Trophoblast cell (in vitro differentiated cells and primary cell): Measurements from ENCODE around the gene NME3.

Experiments
- DNase-seq, 2 donors: peaks; one replicate each; pipeline ENCODE4 v3.0.0-alpha.2; 2016
- H2AFZ ChIP-seq: 2 replicates; pipeline ENCODE4 v1.6.1; 2013; ENCODE audit warnings: low read length, moderate library complexity, mild to moderate bottlenecking; ENCODE audit not compliant: insufficient read depth, poor library complexity
- H2AK5ac ChIP-seq: 2 replicates; pipeline ENCODE4 v1.6.1; 2013; ENCODE audit warnings: mild to moderate bottlenecking, low read length
- H2BK120ac ChIP-seq: 2 replicates; pipeline ENCODE4 v1.6.1; 2013; ENCODE audit warnings: low read length, mild to moderate bottlenecking, moderate library complexity; ENCODE audit not compliant: insufficient read depth, poor library complexity
- H2BK12ac ChIP-seq: 2 replicates; pipeline ENCODE4 v1.6.1; 2013; ENCODE audit warnings: mild to moderate bottlenecking, low read length, moderate library complexity
- H2BK5ac ChIP-seq: 2 replicates; pipeline ENCODE4 v1.6.1; 2013; ENCODE audit warnings: low read length, low read depth, moderate library complexity, mild to moderate bottlenecking; ENCODE audit not compliant: poor library complexity
- H3K14ac ChIP-seq: 2 replicates; pipeline ENCODE4 v1.6.1; 2013; ENCODE audit warnings: mild to moderate bottlenecking, low read length
- H3K18ac ChIP-seq: 2 replicates; pipeline ENCODE4 v1.6.1; 2013; ENCODE audit warnings: mild to moderate bottlenecking, low read length
- H3K23ac ChIP-seq: 2 replicates; pipeline ENCODE4 v1.6.1; 2013; ENCODE audit warnings: low read length
- H3K27ac ChIP-seq: 2 replicates; pipeline ENCODE4 v1.5.1; 2013; ENCODE audit warnings: low read depth, mild to moderate bottlenecking, inconsistent platforms, low read length, moderate library complexity
- H3K27me3 ChIP-seq: 2 replicates; pipeline ENCODE4 v1.6.1; 2013; ENCODE audit warnings: inconsistent platforms, mild to moderate bottlenecking, low read length, moderate library complexity; ENCODE audit not compliant: insufficient read depth
- H3K36me3 ChIP-seq, 2 experiments: 1 replicate in 1 of 2; 2 replicates in 1 of 2; pipeline ENCODE4 v1.6.1; 2013; ENCODE audit warnings: low read length in 2 of 2, mild to moderate bottlenecking in 2 of 2, moderate library complexity in 1 of 2; ENCODE audit not compliant: insufficient read depth in 2 of 2, control insufficient read depth in 1 of 2
- H3K4ac ChIP-seq: 2 replicates; pipeline ENCODE4 v1.6.1; 2013; ENCODE audit warnings: low read depth, mild to moderate bottlenecking, low read length, moderate library complexity
- H3K4me1 ChIP-seq, 2 experiments: 1 replicate in 1 of 2; 2 replicates in 1 of 2; pipeline ENCODE4 v1.6.1; 2013; ENCODE audit warnings: low read length in 2 of 2, mild to moderate bottlenecking in 2 of 2, moderate library complexity in 1 of 2; ENCODE audit not compliant: insufficient read depth in 2 of 2, control insufficient read depth in 1 of 2
- H3K4me2 ChIP-seq: 2 replicates; pipeline ENCODE4 v1.6.1; 2013; ENCODE audit warnings: inconsistent platforms, mild to moderate bottlenecking, low read length, moderate library complexity
- H3K4me3 ChIP-seq: 2 replicates; pipeline ENCODE4 v1.5.1; 2013; ENCODE audit warnings: mild to moderate bottlenecking, low read depth, low read length, inconsistent platforms
- H3K79me1 ChIP-seq: one replicate; pipeline ENCODE4 v1.6.1; 2013; ENCODE audit warnings: low read length
- H3K79me2 ChIP-seq: 2 replicates; pipeline ENCODE4 v1.6.1; 2013; ENCODE audit warnings: low read length, mild to moderate bottlenecking; ENCODE audit not compliant: control insufficient read depth, insufficient read depth, poor library complexity
- H3K9ac ChIP-seq: 2 replicates; pipeline ENCODE4 v1.6.1; 2013; ENCODE audit warnings: mild to moderate bottlenecking, low read length
- H3K9me3 ChIP-seq: 2 replicates; pipeline ENCODE4 v1.6.1; 2013; ENCODE audit warnings: low read depth, mild to moderate bottlenecking, control low read depth, inconsistent platforms, low read length; ENCODE audit not compliant: insufficient read depth
- H4K12ac ChIP-seq: 2 replicates; pipeline ENCODE4 v1.6.1; 2013; ENCODE audit warnings: low read depth, mild to moderate bottlenecking, low read length, moderate library complexity
- H4K8ac ChIP-seq: 2 replicates; pipeline ENCODE4 v1.6.1; 2013; ENCODE audit warnings: low read depth, mild to moderate bottlenecking, low read length, moderate library complexity
- H4K91ac ChIP-seq: one replicate; pipeline ENCODE4 v1.6.1; 2013; ENCODE audit warnings: low read depth, mild to moderate bottlenecking, low read length, moderate library complexity
- WGBS: extraction: QIAGEN DNeasy Blood & Tissue Kit; methylation state at CpG from one replicate; pipeline ENCODE4 v1.1.7; 2013; ENCODE audit warnings: missing lambda C conversion rate; ENCODE audit not compliant: insufficient read length, insufficient coverage; ENCODE audit errors: extremely low coverage; 5-methylcytosine and 5-hydroxymethylcytosine counted together

Gene NME3

DNA sequence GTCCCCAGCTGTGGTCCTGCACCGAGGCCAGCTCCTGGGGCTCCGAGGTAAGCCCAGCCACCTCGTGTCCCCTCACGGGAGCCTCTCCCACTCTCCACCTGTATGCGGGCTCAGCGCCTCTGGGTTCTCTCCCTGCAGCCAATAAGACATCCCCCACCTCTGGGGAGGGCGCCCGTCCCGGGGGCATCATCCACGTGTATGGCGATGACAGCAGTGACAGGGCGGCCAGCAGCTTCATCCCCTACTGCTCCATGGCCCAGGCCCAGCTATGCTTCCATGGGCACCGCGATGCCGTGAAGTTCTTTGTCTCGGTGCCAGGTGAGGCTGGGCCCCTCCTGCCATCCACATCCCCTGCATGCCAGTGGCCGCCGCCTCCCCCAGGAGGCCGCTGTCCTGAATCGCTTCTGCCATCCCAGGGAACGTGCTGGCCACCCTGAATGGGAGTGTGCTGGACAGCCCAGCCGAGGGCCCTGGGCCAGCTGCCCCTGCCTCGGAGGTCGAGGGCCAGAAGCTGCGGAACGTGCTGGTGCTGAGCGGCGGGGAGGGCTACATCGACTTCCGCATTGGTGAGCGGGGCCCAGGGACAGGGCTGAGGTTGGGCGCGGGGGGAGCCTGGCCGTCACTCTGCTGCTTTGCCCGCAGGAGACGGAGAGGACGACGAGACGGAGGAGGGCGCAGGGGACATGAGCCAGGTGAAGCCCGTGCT, 3.1 kb downstream of the NME3 start:
- H3K4me3 ChIP-seq, result no peak overlapping the region
- WGBS, result no CpG with 5 or more reads among the region's 41 CpGs

GRCh38 chr16:1767116-1767994, 4.0 kb downstream of the NME3 start:
- no peak overlapping the region for H2AFZ ChIP-seq
- H3K4ac ChIP-seq, result no peak overlapping the region
- H2BK12ac ChIP-seq, result no peak overlapping the region
- no peak for DNase-seq
- H4K91ac ChIP-seq, result no peak overlapping the region
- no peak overlapping the region for H3K27ac ChIP-seq
- H3K79me2 ChIP-seq, result peaks cover 4% of the 10 kb centered on the region
- WGBS, result no CpG with 5 or more reads among the region's 42 CpGs
- H3K23ac ChIP-seq, result no peak overlapping the region
- peaks cover 11% of the 10 kb centered on the region for H3K79me1 ChIP-seq
- no peak overlapping the region for H3K9ac ChIP-seq
- no peak overlapping the region for H2AK5ac ChIP-seq
- H3K4me1 ChIP-seq, result peaks cover 4 to 11% of the 10 kb centered on the region in 2 experiments
- H3K9me3 ChIP-seq, result peaks cover 2% of the 10 kb centered on the region
- no peak overlapping the region for H4K12ac ChIP-seq
- no peak overlapping the region for H3K4me3 ChIP-seq
- no peak overlapping the region for H3K4me2 ChIP-seq
- H3K14ac ChIP-seq, result no peak overlapping the region
- H3K18ac ChIP-seq, result no peak overlapping the region
- H2BK5ac ChIP-seq, result no peak overlapping the region
- H3K36me3 ChIP-seq, result peaks cover 65 to 71% of the 10 kb centered on the region in 2 experiments
- H3K27me3 ChIP-seq, result no peaks in the 10 kb centered on the region
- H4K8ac ChIP-seq, result no peak overlapping the region
- H2BK120ac ChIP-seq, result no peak overlapping the region

More for the DNA sequence above, 3.1 kb downstream of the NME3 start:
- H3K4me2 ChIP-seq, result no peak overlapping the region
- peaks cover 4 to 11% of the 10 kb centered on the region in 2 experiments for H3K4me1 ChIP-seq
- H2BK12ac ChIP-seq, result no peak overlapping the region
- H2AK5ac ChIP-seq, result no peak overlapping the region
- H4K91ac ChIP-seq, result no peak overlapping the region
- H3K23ac ChIP-seq, result no peak overlapping the region
- no peak overlapping the region for H3K14ac ChIP-seq
- no peak for DNase-seq
- peaks cover 2% of the 10 kb centered on the region for H3K9me3 ChIP-seq
- no peak overlapping the region for H3K9ac ChIP-seq
- no peak overlapping the region for H2BK5ac ChIP-seq
- no peak overlapping the region for H2BK120ac ChIP-seq
- H3K18ac ChIP-seq, result no peak overlapping the region
- H4K8ac ChIP-seq, result no peak overlapping the region
- peaks cover 56 to 63% of the 10 kb centered on the region in 2 experiments for H3K36me3 ChIP-seq
- H4K12ac ChIP-seq, result no peak overlapping the region
- H3K79me1 ChIP-seq, result peaks cover 18% of the 10 kb centered on the region
- no peak overlapping the region for H2AFZ ChIP-seq
- no peaks in the 10 kb centered on the region for H3K27me3 ChIP-seq
- no peak overlapping the region for H3K4ac ChIP-seq
- no peak overlapping the region for H3K27ac ChIP-seq
- H3K79me2 ChIP-seq, result peaks cover 11% of the 10 kb centered on the region

DNA sequence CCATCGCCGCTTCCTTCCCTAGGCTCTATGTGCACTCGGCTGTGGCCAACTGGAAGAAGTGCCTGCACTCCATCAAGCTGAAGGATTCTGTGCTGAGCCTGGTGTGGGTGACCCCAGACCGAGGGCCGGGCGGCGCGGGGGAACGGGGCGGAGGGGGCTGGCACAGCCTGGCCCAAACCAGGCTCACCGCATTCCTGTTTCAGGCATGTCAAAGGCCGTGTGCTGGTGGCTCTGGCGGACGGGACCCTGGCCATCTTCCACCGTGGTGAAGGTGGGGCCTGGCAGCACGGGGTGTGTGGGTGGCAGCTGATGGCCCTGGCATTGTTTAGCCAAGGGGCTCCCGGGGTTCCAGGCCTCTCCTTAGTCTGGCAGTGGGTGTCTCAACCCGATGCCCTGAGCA, 4.6 kb downstream of the NME3 start:
- H3K27me3 ChIP-seq, result no peaks in the 10 kb centered on the region
- H3K4ac ChIP-seq, result no peak overlapping the region
- no peak overlapping the region for H3K14ac ChIP-seq
- peaks cover under 1 to 5% of the 10 kb centered on the region in 2 experiments for H3K4me1 ChIP-seq
- H4K91ac ChIP-seq, result no peak overlapping the region
- H2AFZ ChIP-seq, result no peak overlapping the region
- peaks cover 2% of the 10 kb centered on the region for H3K79me2 ChIP-seq
- H3K18ac ChIP-seq, result no peak overlapping the region
- H3K9ac ChIP-seq, result no peak overlapping the region
- H3K4me2 ChIP-seq, result no peak overlapping the region
- no CpG with 5 or more reads among the region's 18 CpGs for WGBS
- DNase-seq, result no peak
- H2BK12ac ChIP-seq, result no peak overlapping the region
- H2BK120ac ChIP-seq, result no peak overlapping the region
- no peak overlapping the region for H4K12ac ChIP-seq
- H3K36me3 ChIP-seq, result peaks cover 68 to 71% of the 10 kb centered on the region in 2 experiments
- H3K9me3 ChIP-seq, result peaks cover 2% of the 10 kb centered on the region
- no peak overlapping the region for H2AK5ac ChIP-seq
- no peak overlapping the region for H3K4me3 ChIP-seq
- H4K8ac ChIP-seq, result no peak overlapping the region
- peaks cover 7% of the 10 kb centered on the region for H3K79me1 ChIP-seq
- no peak overlapping the region for H3K23ac ChIP-seq
- H3K27ac ChIP-seq, result no peak overlapping the region
- H2BK5ac ChIP-seq, result no peak overlapping the region

GRCh38 chr16:1766231-1766630, 5.1 kb downstream of the NME3 start:
- peaks cover 71 to 74% of the 10 kb centered on the region in 2 experiments for H3K36me3 ChIP-seq
- peaks cover 5% of the 10 kb centered on the region for H3K79me1 ChIP-seq
- H3K4ac ChIP-seq, result no peak overlapping the region
- no peak overlapping the region for H3K18ac ChIP-seq
- no peak overlapping the region for H3K23ac ChIP-seq
- no peak overlapping the region for H4K12ac ChIP-seq
- no peaks in the 10 kb centered on the region for H3K27me3 ChIP-seq
- H2AFZ ChIP-seq, result no peak overlapping the region
- no peak overlapping the region for H3K14ac ChIP-seq
- no peak overlapping the region for H2AK5ac ChIP-seq
- no peak overlapping the region for H4K8ac ChIP-seq
- H3K9ac ChIP-seq, result no peak overlapping the region
- H3K4me2 ChIP-seq, result no peak overlapping the region
- peaks cover 2% of the 10 kb centered on the region for H3K79me2 ChIP-seq
- H3K27ac ChIP-seq, result no peak overlapping the region
- no peak overlapping the region for H2BK120ac ChIP-seq
- H4K91ac ChIP-seq, result no peak overlapping the region
- DNase-seq, result no peak
- H2BK5ac ChIP-seq, result no peak overlapping the region
- H2BK12ac ChIP-seq, result no peak overlapping the region
- WGBS, result no CpG with 5 or more reads among the region's 19 CpGs
- H3K9me3 ChIP-seq, result peaks cover 2% of the 10 kb centered on the region
- no peak overlapping the region for H3K4me3 ChIP-seq
- peaks cover 0 to 5% of the 10 kb centered on the region in 2 experiments for H3K4me1 ChIP-seq
